ENCODE results near the gene UGCG. TPM values are rescaled to one million over a fixed set of nuclear protein-coding genes. Genes with fewer than 3 reads are reported as not detected.

UGCG gene
- total RNA-seq, 1 donor, result 121 TPM

DNA sequence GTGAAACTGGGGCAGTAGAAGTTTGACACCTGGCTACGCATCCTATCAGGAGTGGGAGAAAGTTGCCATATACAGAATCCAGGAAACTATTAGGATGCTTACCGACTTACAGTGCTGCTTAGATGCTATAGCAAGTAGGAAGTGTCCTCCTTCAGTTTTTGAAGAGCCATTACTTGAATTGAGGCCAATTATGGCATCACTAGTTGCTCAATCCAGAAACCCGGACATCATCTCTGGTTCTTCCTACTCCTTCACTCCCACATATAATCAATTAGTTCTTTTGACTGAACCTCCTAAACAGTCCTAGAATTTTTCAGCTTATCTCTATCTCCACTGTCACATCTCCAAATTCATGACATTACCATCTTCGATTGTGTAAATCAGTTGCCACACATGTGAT, 41.8 kb upstream of the UGCG start:
- Histone ChIP-seq H3K27ac (ENCODE audit: low read depth, low read length) (no peak overlapping the region), H3K9me3 (ENCODE audit: low read depth, low read length) (no peaks in the 10 kb centered on the region), H3K4me2 (ENCODE audit: insufficient read depth, low read length) (no peak overlapping the region), H3K27me3 (ENCODE audit: insufficient read depth, low read length) (no peaks in the 10 kb centered on the region), H3K36me3 (ENCODE audit: insufficient read depth, low read length) (no peaks in the 10 kb centered on the region), H3K79me2 (ENCODE audit: insufficient read depth, low read length) (no peaks in the 10 kb centered on the region), H2AFZ (ENCODE audit: low read length) (no peak overlapping the region), H4K20me1 (ENCODE audit: insufficient read depth, low read length) (no peaks in the 10 kb centered on the region), H3K4me1 (ENCODE audit: insufficient read depth, low read length) (peaks cover 30% of the 10 kb centered on the region), H3K4me3 (ENCODE audit: insufficient read depth, low read length) (no peak overlapping the region)
- DNase-seq (ENCODE audit: insufficient read length, low spot score, missing footprints), result no peak
- TF ChIP-seq, protein P1, sequence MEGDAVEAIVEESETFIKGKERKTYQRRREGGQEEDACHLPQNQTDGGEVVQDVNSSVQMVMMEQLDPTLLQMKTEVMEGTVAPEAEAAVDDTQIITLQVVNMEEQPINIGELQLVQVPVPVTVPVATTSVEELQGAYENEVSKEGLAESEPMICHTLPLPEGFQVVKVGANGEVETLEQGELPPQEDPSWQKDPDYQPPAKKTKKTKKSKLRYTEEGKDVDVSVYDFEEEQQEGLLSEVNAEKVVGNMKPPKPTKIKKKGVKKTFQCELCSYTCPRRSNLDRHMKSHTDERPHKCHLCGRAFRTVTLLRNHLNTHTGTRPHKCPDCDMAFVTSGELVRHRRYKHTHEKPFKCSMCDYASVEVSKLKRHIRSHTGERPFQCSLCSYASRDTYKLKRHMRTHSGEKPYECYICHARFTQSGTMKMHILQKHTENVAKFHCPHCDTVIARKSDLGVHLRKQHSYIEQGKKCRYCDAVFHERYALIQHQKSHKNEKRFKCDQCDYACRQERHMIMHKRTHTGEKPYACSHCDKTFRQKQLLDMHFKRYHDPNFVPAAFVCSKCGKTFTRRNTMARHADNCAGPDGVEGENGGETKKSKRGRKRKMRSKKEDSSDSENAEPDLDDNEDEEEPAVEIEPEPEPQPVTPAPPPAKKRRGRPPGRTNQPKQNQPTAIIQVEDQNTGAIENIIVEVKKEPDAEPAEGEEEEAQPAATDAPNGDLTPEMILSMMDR (IDR thresholded peaks at IDR 0.05; ENCODE audit: extremely low read depth, low read depth, low read length), result no peak

DNA sequence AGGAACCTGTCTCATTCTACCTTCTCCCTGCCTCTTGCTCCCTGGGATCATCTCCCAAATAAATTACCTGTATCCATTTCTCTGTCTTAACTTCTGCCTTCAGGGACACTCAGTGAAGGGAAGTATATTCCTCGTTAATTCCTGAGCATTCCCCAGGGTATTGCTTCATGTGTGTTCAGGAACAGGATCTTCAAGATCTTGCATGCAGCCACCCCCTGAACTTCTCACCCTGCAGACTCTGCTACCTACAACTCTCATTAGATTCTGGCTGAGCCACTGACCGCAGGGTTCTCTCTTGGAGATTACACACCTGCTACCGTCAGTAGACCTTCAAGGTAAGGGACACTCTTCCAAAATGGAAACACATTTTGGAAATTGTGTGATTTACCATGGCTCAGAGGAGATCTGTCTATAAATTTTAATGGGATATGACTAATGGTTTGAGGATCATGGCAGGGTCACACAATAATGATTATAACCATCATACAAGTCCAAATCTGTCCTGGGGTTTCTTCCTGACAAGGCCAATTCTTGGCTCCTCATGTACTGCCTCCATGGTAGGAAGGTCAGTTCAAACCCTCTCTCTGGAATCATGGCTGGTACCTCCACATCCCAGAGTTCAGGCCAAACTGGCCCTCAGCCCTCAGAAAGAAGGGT, 38.9 kb upstream of the UGCG start:
- no peaks in the 10 kb centered on the region for H3K79me2 ChIP-seq (ENCODE audit: insufficient read depth, low read length)
- no peaks in the 10 kb centered on the region for H3K36me3 ChIP-seq (ENCODE audit: insufficient read depth, low read length)
- no peak overlapping the region for H2AFZ ChIP-seq (ENCODE audit: low read length)
- TF ChIP-seq, protein P1 (IDR thresholded peaks at IDR 0.05; ENCODE audit: extremely low read depth, low read depth, low read length), result no peak
- no peaks in the 10 kb centered on the region for H3K9me3 ChIP-seq (ENCODE audit: low read depth, low read length)
- DNase-seq (ENCODE audit: insufficient read length, low spot score, missing footprints), result no peak
- no peak overlapping the region for H3K4me3 ChIP-seq (ENCODE audit: insufficient read depth, low read length)
- H3K27me3 ChIP-seq (ENCODE audit: insufficient read depth, low read length), result no peaks in the 10 kb centered on the region
- no peak overlapping the region for H3K27ac ChIP-seq (ENCODE audit: low read depth, low read length)
- peaks cover 13% of the 10 kb centered on the region for H3K4me1 ChIP-seq (ENCODE audit: insufficient read depth, low read length)
- H4K20me1 ChIP-seq (ENCODE audit: insufficient read depth, low read length), result no peaks in the 10 kb centered on the region
- H3K4me2 ChIP-seq (ENCODE audit: insufficient read depth, low read length), result no peak overlapping the region

DNA sequence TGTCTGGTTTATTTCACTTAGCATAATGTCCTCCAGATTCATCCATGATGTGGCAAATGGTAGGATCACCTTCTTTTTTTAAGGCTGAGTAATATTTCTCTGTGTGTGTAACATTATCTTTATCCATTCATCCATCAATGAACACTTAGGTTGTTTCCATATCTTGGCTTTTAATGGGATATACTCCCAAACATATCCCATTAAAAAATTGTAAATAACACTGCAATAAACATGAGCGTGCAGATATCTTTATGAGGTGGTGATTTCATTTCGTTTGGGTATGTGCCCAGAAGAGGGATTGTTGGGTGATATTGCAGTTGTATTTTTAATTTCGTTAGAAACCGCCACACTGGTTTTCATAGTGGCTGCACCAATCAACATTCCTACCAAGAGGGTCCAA, 36.2 kb upstream of the UGCG start:
- Histone ChIP-seq H3K27ac (ENCODE audit: low read depth, low read length) (no peak overlapping the region), H4K20me1 (ENCODE audit: insufficient read depth, low read length) (no peaks in the 10 kb centered on the region), H3K4me2 (ENCODE audit: insufficient read depth, low read length) (no peak overlapping the region), H3K4me3 (ENCODE audit: insufficient read depth, low read length) (no peak overlapping the region), H3K4me1 (ENCODE audit: insufficient read depth, low read length) (peaks cover 6% of the 10 kb centered on the region), H3K36me3 (ENCODE audit: insufficient read depth, low read length) (no peaks in the 10 kb centered on the region), H3K27me3 (ENCODE audit: insufficient read depth, low read length) (no peaks in the 10 kb centered on the region), H3K9me3 (ENCODE audit: low read depth, low read length) (no peaks in the 10 kb centered on the region), H3K79me2 (ENCODE audit: insufficient read depth, low read length) (no peaks in the 10 kb centered on the region), H2AFZ (ENCODE audit: low read length) (no peak overlapping the region)
- TF ChIP-seq, protein P1 (IDR thresholded peaks at IDR 0.05; ENCODE audit: extremely low read depth, low read depth, low read length), result no peak
- no peak for DNase-seq (ENCODE audit: insufficient read length, low spot score, missing footprints)

DNA sequence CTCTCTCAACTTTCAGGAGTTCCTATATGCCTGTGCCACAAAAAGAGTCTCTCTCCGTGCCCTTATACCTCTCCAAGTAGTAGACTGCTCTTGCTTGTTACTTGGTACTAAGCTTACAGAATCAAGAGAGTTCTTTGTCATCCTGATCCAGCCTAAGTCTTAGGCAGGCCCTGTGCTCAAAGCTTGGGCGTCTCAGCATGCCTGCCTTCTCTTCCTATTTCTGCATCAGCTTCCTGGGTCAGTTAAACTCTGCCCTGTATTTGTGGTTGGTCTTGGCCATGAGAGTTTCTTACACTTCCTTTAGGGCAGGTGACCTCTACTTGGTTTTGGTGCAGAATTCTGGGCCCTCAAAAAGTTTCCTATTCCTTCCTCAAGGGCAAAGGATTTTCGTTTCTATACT, 33.0 kb upstream of the UGCG start:
- Histone ChIP-seq H3K4me3 (ENCODE audit: insufficient read depth, low read length) (no peak overlapping the region), H2AFZ (ENCODE audit: low read length) (no peak overlapping the region), H3K27ac (ENCODE audit: low read depth, low read length) (no peak overlapping the region), H3K9me3 (ENCODE audit: low read depth, low read length) (no peaks in the 10 kb centered on the region), H3K79me2 (ENCODE audit: insufficient read depth, low read length) (no peaks in the 10 kb centered on the region), H3K27me3 (ENCODE audit: insufficient read depth, low read length) (no peaks in the 10 kb centered on the region), H3K4me1 (ENCODE audit: insufficient read depth, low read length) (no peaks in the 10 kb centered on the region), H4K20me1 (ENCODE audit: insufficient read depth, low read length) (no peaks in the 10 kb centered on the region), H3K36me3 (ENCODE audit: insufficient read depth, low read length) (no peaks in the 10 kb centered on the region), H3K4me2 (ENCODE audit: insufficient read depth, low read length) (no peak overlapping the region)
- DNase-seq (ENCODE audit: insufficient read length, low spot score, missing footprints), result no peak
- TF ChIP-seq, protein P1 (IDR thresholded peaks at IDR 0.05; ENCODE audit: extremely low read depth, low read depth, low read length), result no peak

All from osteoblast (primary cell).